Measurements from ENCODE around the gene PROZ.

The PROZ gene

GRCh38 chr13:113167155-113167554 lies 8.7 kb downstream of the PROZ start:
- Histone ChIP-seq H3K27me3 (ENCODE audit: control insufficient read depth, insufficient read depth, low read length) (no peaks in the 10 kb centered on the region), H3K9me3 (ENCODE audit: control insufficient read depth, low read depth, low read length) (no peaks in the 10 kb centered on the region), H3K9ac (ENCODE audit: low read length) (no peak overlapping the region), H3K4me1 (ENCODE audit: control insufficient read depth, low read depth, low read length) (no peaks in the 10 kb centered on the region), H3K36me3 (ENCODE audit: control insufficient read depth, low read depth, low read length) (peaks cover 21% of the 10 kb centered on the region), H3K27ac (ENCODE audit: low read length) (no peak overlapping the region), H3K4me3 (ENCODE audit: low read length) (no peak overlapping the region)

DNA sequence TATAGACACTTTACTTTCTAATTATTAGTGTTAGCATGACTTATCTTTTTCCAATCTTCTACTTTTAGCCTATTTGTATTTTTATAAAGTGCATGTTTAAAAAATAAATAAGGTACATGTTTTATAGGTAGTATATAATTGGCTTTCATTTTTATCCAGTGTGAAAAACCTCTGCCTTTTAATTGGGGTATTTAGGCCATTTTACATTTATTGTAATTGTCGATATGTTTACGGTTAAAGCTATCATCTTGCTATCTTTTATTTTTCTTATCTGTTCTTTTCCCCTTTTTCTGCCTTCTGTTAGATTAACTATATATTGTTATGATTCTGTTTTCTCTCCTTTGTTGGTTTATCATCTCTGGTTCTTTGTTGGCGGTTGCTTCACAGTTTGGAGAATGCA lies 9.1 kb downstream of the PROZ start:
- H3K36me3 ChIP-seq (ENCODE audit: control insufficient read depth, low read depth, low read length), result peaks cover 25% of the 10 kb centered on the region

DNA sequence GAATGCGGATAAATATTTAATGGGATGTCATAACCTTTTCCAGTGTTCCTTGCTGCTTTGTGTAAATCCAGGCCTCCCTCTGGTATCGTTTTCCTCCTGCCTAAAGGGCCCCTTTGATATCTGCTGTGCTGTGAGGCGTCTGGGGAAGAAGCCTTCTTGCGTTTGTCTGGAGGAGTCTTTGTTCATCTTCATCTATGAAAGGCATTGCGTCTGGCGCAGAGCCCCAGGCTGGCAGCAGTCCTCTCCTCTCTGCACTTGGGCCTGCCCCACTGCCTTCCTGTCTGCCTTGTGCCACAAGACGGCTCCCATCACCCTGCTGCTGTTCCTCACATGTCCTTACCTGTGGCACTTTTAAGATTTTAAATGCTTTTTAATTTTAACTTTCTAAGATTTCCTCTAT lies 9.8 kb downstream of the PROZ start:
- Histone ChIP-seq H3K9ac (ENCODE audit: low read length) (no peak overlapping the region), H3K27ac (ENCODE audit: low read length) (no peak overlapping the region), H3K4me3 (ENCODE audit: low read length) (no peak overlapping the region), H3K27me3 (ENCODE audit: control insufficient read depth, insufficient read depth, low read length) (no peaks in the 10 kb centered on the region), H3K4me1 (ENCODE audit: control insufficient read depth, low read depth, low read length) (no peaks in the 10 kb centered on the region), H3K9me3 (ENCODE audit: control insufficient read depth, low read depth, low read length) (no peaks in the 10 kb centered on the region), H3K36me3 (ENCODE audit: control insufficient read depth, low read depth, low read length) (peaks cover 29% of the 10 kb centered on the region)

More for the DNA sequence above, 9.1 kb downstream of the PROZ start:
- H3K9ac ChIP-seq (ENCODE audit: low read length), result no peak overlapping the region
- H3K9me3 ChIP-seq (ENCODE audit: control insufficient read depth, low read depth, low read length), result no peaks in the 10 kb centered on the region
- H3K27ac ChIP-seq (ENCODE audit: low read length), result no peak overlapping the region
- H3K27me3 ChIP-seq (ENCODE audit: control insufficient read depth, insufficient read depth, low read length), result no peaks in the 10 kb centered on the region
- H3K4me3 ChIP-seq (ENCODE audit: low read length), result no peak overlapping the region
- no peaks in the 10 kb centered on the region for H3K4me1 ChIP-seq (ENCODE audit: control insufficient read depth, low read depth, low read length)

GRCh38 chr13:113169277-113170272 lies 11.1 kb downstream of the PROZ start:
- Histone ChIP-seq H3K9me3 (ENCODE audit: control insufficient read depth, low read depth, low read length) (no peaks in the 10 kb centered on the region), H3K27ac (ENCODE audit: low read length) (no peak overlapping the region), H3K27me3 (ENCODE audit: control insufficient read depth, insufficient read depth, low read length) (no peaks in the 10 kb centered on the region), H3K9ac (ENCODE audit: low read length) (no peak overlapping the region), H3K36me3 (ENCODE audit: control insufficient read depth, low read depth, low read length) (peaks cover 29% of the 10 kb centered on the region), H3K4me1 (ENCODE audit: control insufficient read depth, low read depth, low read length) (no peaks in the 10 kb centered on the region), H3K4me3 (ENCODE audit: low read length) (no peak overlapping the region)

DNA sequence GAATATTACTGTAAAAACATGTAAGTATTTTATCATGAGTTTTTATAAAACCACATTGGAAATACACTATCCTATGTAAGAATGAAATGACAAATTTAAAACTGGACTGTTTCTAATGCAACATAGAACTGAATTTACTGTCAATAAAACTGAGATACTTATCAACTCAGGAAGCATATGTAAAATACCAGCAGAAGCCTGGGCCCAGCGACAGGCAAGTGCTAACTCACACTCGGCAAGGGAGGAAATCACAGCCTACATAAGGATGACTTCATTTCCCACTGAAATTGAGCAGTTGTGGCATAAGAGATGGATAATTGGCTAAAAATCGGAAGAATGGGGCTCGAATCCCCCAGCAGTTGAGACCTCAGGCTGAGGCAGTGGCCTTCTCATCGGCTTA lies 12.1 kb downstream of the PROZ start:
- Histone ChIP-seq H3K27ac (ENCODE audit: low read length) (no peak overlapping the region), H3K4me3 (ENCODE audit: low read length) (no peak overlapping the region), H3K27me3 (ENCODE audit: control insufficient read depth, insufficient read depth, low read length) (no peaks in the 10 kb centered on the region), H3K9me3 (ENCODE audit: control insufficient read depth, low read depth, low read length) (no peaks in the 10 kb centered on the region), H3K36me3 (ENCODE audit: control insufficient read depth, low read depth, low read length) (peaks cover 37% of the 10 kb centered on the region), H3K9ac (ENCODE audit: low read length) (no peak overlapping the region), H3K4me1 (ENCODE audit: control insufficient read depth, low read depth, low read length) (no peaks in the 10 kb centered on the region)

GRCh38 chr13:113171250-113172125 lies 13.0 kb downstream of the PROZ start:
- Histone ChIP-seq H3K9me3 (ENCODE audit: control insufficient read depth, low read depth, low read length) (no peaks in the 10 kb centered on the region), H3K9ac (ENCODE audit: low read length) (no peak overlapping the region), H3K36me3 (ENCODE audit: control insufficient read depth, low read depth, low read length) (peaks cover 46% of the 10 kb centered on the region), H3K4me1 (ENCODE audit: control insufficient read depth, low read depth, low read length) (no peaks in the 10 kb centered on the region), H3K4me3 (ENCODE audit: low read length) (no peak overlapping the region), H3K27me3 (ENCODE audit: control insufficient read depth, insufficient read depth, low read length) (no peaks in the 10 kb centered on the region), H3K27ac (ENCODE audit: low read length) (no peak overlapping the region)

GRCh38 chr13:113172419-113172926 lies 14.0 kb downstream of the PROZ start:
- Histone ChIP-seq H3K9me3 (ENCODE audit: control insufficient read depth, low read depth, low read length) (no peaks in the 10 kb centered on the region), H3K27ac (ENCODE audit: low read length) (no peak overlapping the region), H3K36me3 (ENCODE audit: control insufficient read depth, low read depth, low read length) (peaks cover 53% of the 10 kb centered on the region), H3K9ac (ENCODE audit: low read length) (no peak overlapping the region), H3K4me3 (ENCODE audit: low read length) (no peak overlapping the region), H3K27me3 (ENCODE audit: control insufficient read depth, insufficient read depth, low read length) (no peaks in the 10 kb centered on the region), H3K4me1 (ENCODE audit: control insufficient read depth, low read depth, low read length) (no peaks in the 10 kb centered on the region)

- peaks cover 22% of the 10 kb centered on the region for H3K4me1 ChIP-seq (ENCODE audit: control insufficient read depth, low read depth, low read length)
- no peak overlapping the region for H3K9ac ChIP-seq (ENCODE audit: low read length)
- peaks cover 72% of the 10 kb centered on the region for H3K36me3 ChIP-seq (ENCODE audit: control insufficient read depth, low read depth, low read length)
- no peaks in the 10 kb centered on the region for H3K27me3 ChIP-seq (ENCODE audit: control insufficient read depth, insufficient read depth, low read length)
- H3K27ac ChIP-seq (ENCODE audit: low read length), result no peak overlapping the region
- no peak overlapping the region for H3K4me3 ChIP-seq (ENCODE audit: low read length)
- no peaks in the 10 kb centered on the region for H3K9me3 ChIP-seq (ENCODE audit: control insufficient read depth, low read depth, low read length)
Observed at GRCh38 chr13:113176280-113176679, 17.8 kb downstream of the PROZ start.

DNA sequence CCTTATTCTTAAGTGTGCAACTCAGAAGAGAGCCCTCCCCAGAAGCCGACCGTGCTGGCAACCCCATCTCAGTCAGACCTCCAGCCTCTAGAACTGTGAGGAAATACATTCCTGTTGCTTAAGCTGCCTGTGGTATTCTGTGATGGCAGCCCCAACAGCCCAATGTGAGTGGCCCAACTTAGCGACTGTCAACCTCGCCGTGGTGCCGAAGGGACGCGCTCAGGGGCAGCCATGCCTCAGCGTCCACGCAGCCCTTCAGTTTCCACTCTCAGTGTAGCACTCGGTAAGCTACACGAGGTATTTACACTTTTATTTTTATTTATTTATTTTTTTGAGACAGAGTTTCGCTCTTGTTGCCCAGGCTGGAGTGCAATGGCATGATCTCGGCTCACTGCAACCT lies 18.4 kb downstream of the PROZ start:
- Histone ChIP-seq H3K9me3 (ENCODE audit: control insufficient read depth, low read depth, low read length) (no peaks in the 10 kb centered on the region), H3K36me3 (ENCODE audit: control insufficient read depth, low read depth, low read length) (peaks cover 69% of the 10 kb centered on the region), H3K4me3 (ENCODE audit: low read length) (no peak overlapping the region), H3K9ac (ENCODE audit: low read length) (no peak overlapping the region), H3K27ac (ENCODE audit: low read length) (no peak overlapping the region), H3K4me1 (ENCODE audit: control insufficient read depth, low read depth, low read length) (peaks cover 22% of the 10 kb centered on the region), H3K27me3 (ENCODE audit: control insufficient read depth, insufficient read depth, low read length) (no peaks in the 10 kb centered on the region)

DNA sequence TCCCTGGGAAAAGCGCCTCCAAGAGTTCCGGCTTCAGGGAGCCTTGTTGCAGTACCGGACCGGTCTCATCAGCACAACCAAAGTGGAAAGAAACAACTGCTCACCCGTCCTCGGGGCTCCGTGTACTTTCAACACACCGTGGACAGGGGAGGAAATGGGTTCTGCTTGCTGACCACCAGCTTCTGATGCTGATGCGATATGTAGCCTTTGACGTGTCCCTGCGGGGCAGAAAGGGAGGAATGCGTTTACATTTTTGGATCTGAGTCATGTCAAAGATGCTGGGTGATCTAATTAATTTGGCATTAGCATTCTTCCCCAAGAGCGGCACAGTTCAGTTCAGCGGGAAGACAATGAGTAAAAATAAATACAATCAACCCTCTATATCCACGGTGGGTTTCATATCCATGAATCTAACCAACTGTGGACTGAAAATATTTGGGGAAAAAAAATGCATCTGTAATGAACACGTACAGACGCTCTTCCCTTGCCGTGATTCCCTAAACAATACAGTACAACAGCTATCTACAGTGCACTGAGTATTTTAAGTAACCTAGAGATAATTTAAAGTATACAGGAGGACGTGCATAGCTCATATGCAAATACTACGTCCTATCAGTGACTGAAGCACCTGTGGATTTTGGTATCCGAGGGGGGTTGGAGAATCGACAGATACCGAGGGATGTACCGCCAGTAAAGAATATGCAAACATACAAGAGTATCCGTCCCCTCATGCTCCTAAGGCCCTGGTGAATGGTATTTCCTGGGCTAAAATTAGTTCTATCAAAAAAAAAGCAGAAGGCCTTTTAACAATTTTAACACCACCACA lies 19.8 kb downstream of the PROZ start:
- Histone ChIP-seq H3K9me3 (ENCODE audit: control insufficient read depth, low read depth, low read length) (no peaks in the 10 kb centered on the region), H3K27ac (ENCODE audit: low read length) (no peak overlapping the region), H3K27me3 (ENCODE audit: control insufficient read depth, insufficient read depth, low read length) (no peaks in the 10 kb centered on the region), H3K9ac (ENCODE audit: low read length) (no peak overlapping the region), H3K4me1 (ENCODE audit: control insufficient read depth, low read depth, low read length) (peaks cover 22% of the 10 kb centered on the region), H3K36me3 (ENCODE audit: control insufficient read depth, low read depth, low read length) (peaks cover 69% of the 10 kb centered on the region), H3K4me3 (ENCODE audit: low read length) (no peak overlapping the region)

- no peak overlapping the region for H3K27ac ChIP-seq (ENCODE audit: low read length)
- peaks cover 75% of the 10 kb centered on the region for H3K36me3 ChIP-seq (ENCODE audit: control insufficient read depth, low read depth, low read length)
- no peaks in the 10 kb centered on the region for H3K27me3 ChIP-seq (ENCODE audit: control insufficient read depth, insufficient read depth, low read length)
- no peak overlapping the region for H3K9ac ChIP-seq (ENCODE audit: low read length)
- no peak overlapping the region for H3K4me3 ChIP-seq (ENCODE audit: low read length)
- no peaks in the 10 kb centered on the region for H3K9me3 ChIP-seq (ENCODE audit: control insufficient read depth, low read depth, low read length)
- H3K4me1 ChIP-seq (ENCODE audit: control insufficient read depth, low read depth, low read length), result peaks cover 22% of the 10 kb centered on the region
Observed at GRCh38 chr13:113178896-113179167, 20.4 kb downstream of the PROZ start.

All from iPS-18a (cell line).